Hematopoietic multipotent progenitor cell treated with erythropoietin and hydrocortisone succinate and interleukin-3 and kit ligand, for 15 days (in vitro differentiated cells): ENCODE data around the gene PIK3CB.
"Not testable (repeated sequence)": the region's sequence is repeated elsewhere in the genome, so short reads cannot be mapped to it uniquely, and the experiment has no call there.

Experiments used
- DNase-seq: peaks from one replicate; pipeline ENCODE4 v3.0.0-alpha.2; 2015; ENCODE audit warnings: low spot score

The PIK3CB gene

GRCh38 chr3:138680974-138681373 is 153.8 kb downstream of the PIK3CB start:
- not testable (repeated sequence) for DNase-seq

GRCh38 chr3:138678874-138679392 is 155.8 kb downstream of the PIK3CB start:
- no peak for DNase-seq

- no peak for DNase-seq
Measured at GRCh38 chr3:138678086-138678485, 156.6 kb downstream of the PIK3CB start.

- DNase-seq = no peak
Measured at GRCh38 chr3:138675393-138675792, 159.3 kb downstream of the PIK3CB start.

- no peak for DNase-seq
Measured at GRCh38 chr3:138673641-138674530, 160.8 kb downstream of the PIK3CB start.

- DNase-seq = no peak
Measured at GRCh38 chr3:138670407-138670806, 164.3 kb downstream of the PIK3CB start.

GRCh38 chr3:138668107-138668506 is 166.6 kb downstream of the PIK3CB start:
- no peak for DNase-seq

GRCh38 chr3:138657508-138657907 is 177.2 kb downstream of the PIK3CB start:
- no peak for DNase-seq

GRCh38 chr3:138653567-138653966 is 181.2 kb downstream of the PIK3CB start:
- DNase-seq = peak; percentile 51

- DNase-seq = no peak
Measured at GRCh38 chr3:138649134-138649533, 185.6 kb downstream of the PIK3CB start.

- no peak for DNase-seq
Measured at GRCh38 chr3:138646513-138646912, 188.2 kb downstream of the PIK3CB start.

GRCh38 chr3:138646008-138646407 is 188.7 kb downstream of the PIK3CB start:
- DNase-seq = no peak

GRCh38 chr3:138642927-138643253 is 191.8 kb downstream of the PIK3CB start:
- no peak for DNase-seq

GRCh38 chr3:138642226-138642926 is 192.4 kb downstream of the PIK3CB start:
- no peak for DNase-seq

GRCh38 chr3:138640537-138640936 is 194.2 kb downstream of the PIK3CB start:
- no peak for DNase-seq

GRCh38 chr3:138638641-138639040 is 196.1 kb downstream of the PIK3CB start:
- DNase-seq = no peak

- no peak for DNase-seq
Measured at GRCh38 chr3:138629526-138629925, 205.2 kb downstream of the PIK3CB start.

GRCh38 chr3:138625707-138626365 is 208.9 kb downstream of the PIK3CB start:
- no peak for DNase-seq

- DNase-seq = no peak
Measured at GRCh38 chr3:138624518-138624917, 210.2 kb downstream of the PIK3CB start.

GRCh38 chr3:138620431-138620830 is 214.3 kb downstream of the PIK3CB start:
- no peak for DNase-seq

GRCh38 chr3:138615462-138615861 is 219.3 kb downstream of the PIK3CB start:
- DNase-seq = no peak

- no peak for DNase-seq
Measured at GRCh38 chr3:138609898-138610266, 224.8 kb downstream of the PIK3CB start.
